VCaP (cell line): ENCODE measurements around the gene PLK3.
"Not testable (repeated sequence)": the region's sequence is repeated elsewhere in the genome, so short reads cannot be mapped to it uniquely, and the experiment has no call there.

Source experiments
- H3K27ac ChIP-seq: fragments of 450-650 bp; 2 replicates; pipeline ENCODE4 v1.5.1; 2017
- CTCF ChIP-seq: fragments of 450-650 bp; conservative IDR thresholded peaks from 2 replicates; pipeline ENCODE4 v1.5.1; 2017; ENCODE audit warnings: mild to moderate bottlenecking, moderate library complexity

Gene PLK3

GRCh38 chr1:44822131-44822701, 22.0 kb downstream of the PLK3 start:
- H3K27ac ChIP-seq: no peak overlapping the region
- TF ChIP-seq CTCF: no peak

GRCh38 chr1:44822981-44823451, 22.8 kb downstream of the PLK3 start:
- no peak overlapping the region for H3K27ac ChIP-seq
- no peak for TF ChIP-seq CTCF

GRCh38 chr1:44824392-44824791, 24.2 kb downstream of the PLK3 start:
- H3K27ac ChIP-seq: not testable (repeated sequence)

GRCh38 chr1:44826375-44827196, 26.4 kb downstream of the PLK3 start:
- no peak overlapping the region for H3K27ac ChIP-seq

GRCh38 chr1:44827197-44828002, 27.2 kb downstream of the PLK3 start:
- no peak for TF ChIP-seq CTCF
- no peak overlapping the region for H3K27ac ChIP-seq

More at GRCh38 chr1:44826375-44827196, 26.4 kb downstream of the PLK3 start:
- no peak for TF ChIP-seq CTCF

GRCh38 chr1:44828003-44828651, 27.9 kb downstream of the PLK3 start:
- no peak for TF ChIP-seq CTCF

GRCh38 chr1:44828841-44829440, 28.8 kb downstream of the PLK3 start:
- TF ChIP-seq CTCF: no peak
- no peak overlapping the region for H3K27ac ChIP-seq

More at GRCh38 chr1:44828003-44828651, 27.9 kb downstream of the PLK3 start:
- no peak overlapping the region for H3K27ac ChIP-seq
